Measurements from ENCODE around the gene ACOT7.
"Not testable (repeated sequence)": the region's sequence is repeated elsewhere in the genome, so short reads cannot be mapped to it uniquely, and the experiment has no call there.

The ACOT7 gene

GRCh38 chr1:6221210-6221784 is 172.3 kb downstream of the ACOT7 start:
- no peak overlapping the region for H3K4me3 ChIP-seq (ENCODE audit: low read depth in 1 of 2, low read length in 2 of 2)
- DNase-seq (no peak), ATAC-seq (ENCODE audit: insufficient read depth, low read depth) (no peak)
- no peak overlapping the region for H3K9ac ChIP-seq (ENCODE audit: low read depth, low read length)
- no peak for TF ChIP-seq CTCF (IDR thresholded peaks at IDR 0.05; ENCODE audit: borderline replicate concordance, extremely low read depth, low read length, poor library complexity, severe bottlenecking)
- no peak for TF ChIP-seq EZH2 (IDR thresholded peaks at IDR 0.05; ENCODE audit: borderline replicate concordance, low read depth, low read length, severe bottlenecking)
- H3K79me2 ChIP-seq (ENCODE audit: insufficient read depth, low read length) = peaks cover 8% of the 10 kb centered on the region; the same call in 1 of the 2 replicates
- no peaks in the 10 kb centered on the region for H3K27me3 ChIP-seq (ENCODE audit: insufficient read depth, low read length, poor library complexity)
- no peak overlapping the region for H3K27ac ChIP-seq (ENCODE audit: low read length)
- no peaks in the 10 kb centered on the region for H3K4me1 ChIP-seq (ENCODE audit: insufficient read depth, low read length)
- peaks cover 50% of the 10 kb centered on the region for H4K20me1 ChIP-seq (ENCODE audit: insufficient read depth, low read length)
- H3K9me3 ChIP-seq (ENCODE audit: insufficient read depth, low read length, severe bottlenecking) = no peaks in the 10 kb centered on the region
- H2AFZ ChIP-seq (ENCODE audit: low read depth, low read length) = no peak overlapping the region
- no peak overlapping the region for H3K4me2 ChIP-seq (ENCODE audit: insufficient read depth, low read length)
- peaks cover 54% of the 10 kb centered on the region for H3K36me3 ChIP-seq (ENCODE audit: insufficient read depth, low read length)

DNA sequence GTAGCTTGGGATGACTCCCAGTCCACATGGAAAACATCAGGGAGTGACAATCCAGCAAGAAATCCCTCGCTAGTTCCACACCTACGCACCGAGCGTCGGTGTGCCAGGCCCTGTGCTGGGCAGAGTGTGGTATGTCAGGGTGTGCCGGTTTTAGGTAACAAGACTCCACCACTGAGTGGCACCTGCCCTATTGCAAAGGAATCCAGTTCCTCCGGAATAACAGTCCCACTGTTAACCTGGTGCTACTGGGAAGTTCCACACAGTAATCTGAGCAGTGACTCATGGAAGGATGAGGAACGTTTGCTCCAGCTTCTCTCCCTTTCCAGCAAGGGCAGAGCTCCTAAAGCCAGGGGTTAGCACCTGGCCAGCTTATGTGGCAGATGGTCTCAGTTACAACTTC is 173.3 kb downstream of the ACOT7 start:
- no peaks in the 10 kb centered on the region for H3K4me1 ChIP-seq (ENCODE audit: insufficient read depth, low read length)
- peaks cover 40% of the 10 kb centered on the region for H4K20me1 ChIP-seq (ENCODE audit: insufficient read depth, low read length)
- no peak overlapping the region for H3K4me3 ChIP-seq (ENCODE audit: low read depth in 1 of 2, low read length in 2 of 2)
- no peaks in the 10 kb centered on the region for H3K9me3 ChIP-seq (ENCODE audit: insufficient read depth, low read length, severe bottlenecking)
- no peak overlapping the region for H3K9ac ChIP-seq (ENCODE audit: low read depth, low read length)
- peaks cover 44% of the 10 kb centered on the region for H3K36me3 ChIP-seq (ENCODE audit: insufficient read depth, low read length)
- no peak overlapping the region for H3K4me2 ChIP-seq (ENCODE audit: insufficient read depth, low read length)
- H3K27ac ChIP-seq (ENCODE audit: low read length) = no peak overlapping the region
- H2AFZ ChIP-seq (ENCODE audit: low read depth, low read length) = no peak overlapping the region
- no peak for DNase-seq
- no peak for ATAC-seq (ENCODE audit: insufficient read depth, low read depth)
- no peaks in the 10 kb centered on the region for H3K27me3 ChIP-seq (ENCODE audit: insufficient read depth, low read length, poor library complexity)
- TF ChIP-seq EZH2 (IDR thresholded peaks at IDR 0.05; ENCODE audit: borderline replicate concordance, low read depth, low read length, severe bottlenecking) = no peak
- no peak for TF ChIP-seq CTCF (IDR thresholded peaks at IDR 0.05; ENCODE audit: borderline replicate concordance, extremely low read depth, low read length, poor library complexity, severe bottlenecking)
- H3K79me2 ChIP-seq (ENCODE audit: insufficient read depth, low read length) = peaks cover 2% of the 10 kb centered on the region; the same call in 1 of the 2 replicates

DNA sequence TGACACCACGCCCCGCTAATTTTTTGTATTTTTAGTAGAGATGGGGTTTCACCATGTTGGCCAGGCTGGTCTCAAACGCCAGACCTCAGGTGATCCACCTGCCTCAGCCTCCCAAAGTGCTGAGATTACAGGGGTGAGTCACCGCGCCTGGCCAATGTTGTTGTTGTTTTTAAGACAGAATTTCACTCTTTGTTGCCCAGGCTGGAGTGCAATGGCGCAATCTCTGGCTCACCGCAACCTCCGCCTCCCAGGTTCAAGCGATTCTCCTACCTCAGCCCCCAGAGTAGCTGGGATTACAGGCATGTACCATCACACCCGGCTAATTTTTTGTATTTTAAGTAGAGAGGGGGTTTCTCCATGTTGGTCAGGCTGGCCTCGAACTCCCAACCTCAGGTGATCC is 173.9 kb downstream of the ACOT7 start:
- ATAC-seq (ENCODE audit: insufficient read depth, low read depth); H3K4me3 ChIP-seq (ENCODE audit: low read depth in 1 of 2, low read length in 2 of 2); H3K4me1 ChIP-seq (ENCODE audit: insufficient read depth, low read length); H3K79me2 ChIP-seq (ENCODE audit: insufficient read depth, low read length); H3K9me3 ChIP-seq (ENCODE audit: insufficient read depth, low read length, severe bottlenecking); H3K4me2 ChIP-seq (ENCODE audit: insufficient read depth, low read length); H3K27ac ChIP-seq (ENCODE audit: low read length); H2AFZ ChIP-seq (ENCODE audit: low read depth, low read length); H3K27me3 ChIP-seq (ENCODE audit: insufficient read depth, low read length, poor library complexity); DNase-seq; H3K9ac ChIP-seq (ENCODE audit: low read depth, low read length): not testable (repeated sequence)
- Histone ChIP-seq H4K20me1 (ENCODE audit: insufficient read depth, low read length) (peaks cover 34% of the 10 kb centered on the region), H3K36me3 (ENCODE audit: insufficient read depth, low read length) (peaks cover 38% of the 10 kb centered on the region)

DNA sequence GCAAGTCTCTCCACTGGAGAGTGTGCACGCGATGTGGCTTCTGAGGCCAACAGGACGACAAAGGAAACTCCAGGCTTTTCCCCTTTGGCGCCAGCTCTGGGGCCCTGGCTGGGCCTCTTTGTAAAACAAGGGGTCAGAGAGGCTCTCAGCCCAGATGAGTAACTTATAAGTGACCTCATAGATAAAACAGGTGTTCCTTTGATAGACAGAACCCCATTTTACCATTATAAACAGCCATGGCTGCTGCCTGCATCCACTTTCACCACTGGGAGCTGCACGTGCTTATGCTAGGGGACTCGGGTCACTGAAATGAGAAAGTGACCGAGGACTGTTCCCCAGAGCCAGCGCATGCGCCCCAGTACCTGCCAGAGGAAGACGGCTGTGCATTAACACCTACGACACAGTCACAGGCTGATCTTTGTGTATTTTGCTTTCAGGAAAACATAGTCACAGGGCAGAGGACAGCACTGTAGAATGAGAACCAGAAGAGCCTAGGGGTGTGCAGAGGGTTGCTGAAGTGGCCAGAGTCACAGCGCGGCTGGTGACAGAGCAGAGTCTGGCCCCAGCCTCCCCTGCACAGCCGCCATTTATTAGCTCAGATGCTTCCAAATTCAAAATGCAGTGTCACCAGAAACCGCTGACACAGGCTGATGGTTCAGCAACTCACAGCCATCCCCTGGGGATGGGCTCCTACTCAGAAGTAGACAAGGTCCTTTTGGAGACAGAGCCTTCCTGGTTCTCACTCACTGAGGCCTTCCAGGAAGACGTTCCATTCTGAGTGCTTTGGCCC is 175.0 kb downstream of the ACOT7 start:
- H3K4me3 ChIP-seq (ENCODE audit: low read depth in 1 of 2, low read length in 2 of 2) = no peak overlapping the region
- H3K4me2 ChIP-seq (ENCODE audit: insufficient read depth, low read length) = no peak overlapping the region
- no peak overlapping the region for H2AFZ ChIP-seq (ENCODE audit: low read depth, low read length)
- TF ChIP-seq EZH2 (IDR thresholded peaks at IDR 0.05; ENCODE audit: borderline replicate concordance, low read depth, low read length, severe bottlenecking) = no peak
- no peak for TF ChIP-seq CTCF (IDR thresholded peaks at IDR 0.05; ENCODE audit: borderline replicate concordance, extremely low read depth, low read length, poor library complexity, severe bottlenecking)
- no peak for DNase-seq
- peaks cover 23% of the 10 kb centered on the region for H4K20me1 ChIP-seq (ENCODE audit: insufficient read depth, low read length)
- H3K27ac ChIP-seq (ENCODE audit: low read length) = no peak overlapping the region
- no peaks in the 10 kb centered on the region for H3K27me3 ChIP-seq (ENCODE audit: insufficient read depth, low read length, poor library complexity)
- no peak overlapping the region for H3K9ac ChIP-seq (ENCODE audit: low read depth, low read length)
- no peak for ATAC-seq (ENCODE audit: insufficient read depth, low read depth)
- no peaks in the 10 kb centered on the region for H3K9me3 ChIP-seq (ENCODE audit: insufficient read depth, low read length, severe bottlenecking)
- no peaks in the 10 kb centered on the region for H3K4me1 ChIP-seq (ENCODE audit: insufficient read depth, low read length)
- H3K79me2 ChIP-seq (ENCODE audit: insufficient read depth, low read length) = no peaks in the 10 kb centered on the region
- peaks cover 27% of the 10 kb centered on the region for H3K36me3 ChIP-seq (ENCODE audit: insufficient read depth, low read length)
